Nephron (organoid): ENCODE data around the gene KIAA0040.

Source experiments
- H3K27ac Mint-ChIP-seq, 3 experiments: 2 replicates each; pipeline ENCODE4 v1.8.0; 2020; ENCODE audit warnings: mixed read lengths in 3 of 3, mild to moderate bottlenecking in 2 of 3, moderate library complexity in 1 of 3
- H3K27me3 Mint-ChIP-seq: 2 replicates; pipeline ENCODE4 v1.8.0; 2021; ENCODE audit warnings: low read depth, mild to moderate bottlenecking, moderate library complexity, mixed read lengths
- H3K36me3 Mint-ChIP-seq: 2 replicates; pipeline ENCODE4 v1.8.0; 2020; ENCODE audit warnings: low read depth, mixed read lengths
- H3K4me1 Mint-ChIP-seq: 2 replicates; pipeline ENCODE4 v1.8.0; 2020; ENCODE audit warnings: mixed read lengths
- H3K4me3 Mint-ChIP-seq, 3 experiments: 2 replicates each; pipeline ENCODE4 v1.8.0; 2020; ENCODE audit warnings: mild to moderate bottlenecking in 3 of 3, mixed read lengths in 3 of 3, moderate library complexity in 2 of 3
- H3K9me3 Mint-ChIP-seq: 2 replicates; pipeline ENCODE4 v1.8.0; 2020; ENCODE audit warnings: mixed read lengths
- TF ChIP-seq, protein P1 (sequence below), 3 experiments: fragments of 200-600 bp; sonication (generic); IDR thresholded peaks; one replicate each; pipeline ENCODE4 v1.5.0; 2021; ENCODE audit warnings: antibody characterized with exemption in 3 of 3; ENCODE audit not compliant: unreplicated experiment in 3 of 3

KIAA0040 gene

DNA sequence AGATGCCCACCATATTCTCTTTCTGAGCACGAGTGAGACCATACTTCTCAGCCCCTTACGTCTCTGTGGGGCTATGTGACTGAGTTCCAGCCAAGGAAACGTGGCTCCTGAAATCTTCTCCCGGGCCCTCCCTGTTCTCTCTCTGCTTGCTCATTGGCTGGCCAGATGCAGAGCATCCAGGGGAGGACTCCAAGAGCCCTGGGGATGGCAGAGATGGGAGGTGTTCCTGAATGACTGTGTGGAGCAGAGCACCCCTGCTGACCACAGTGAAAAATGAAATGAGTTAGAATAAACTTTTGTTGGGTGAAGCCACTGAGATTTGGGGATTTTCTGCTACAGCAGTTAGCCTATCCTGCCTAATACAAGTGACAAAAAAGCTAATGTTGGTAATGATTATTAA lies 23.8 kb downstream of the KIAA0040 start:
- Mint-ChIP-seq H3K27me3 (peaks cover 22% of the 10 kb centered on the region), H3K36me3 (no peaks in the 10 kb centered on the region), H3K9me3 (no peaks in the 10 kb centered on the region), H3K4me3 (no peak overlapping the region), H3K27ac (no peak overlapping the region), H3K4me1 (peaks cover 4% of the 10 kb centered on the region)
- TF ChIP-seq, protein P1, sequence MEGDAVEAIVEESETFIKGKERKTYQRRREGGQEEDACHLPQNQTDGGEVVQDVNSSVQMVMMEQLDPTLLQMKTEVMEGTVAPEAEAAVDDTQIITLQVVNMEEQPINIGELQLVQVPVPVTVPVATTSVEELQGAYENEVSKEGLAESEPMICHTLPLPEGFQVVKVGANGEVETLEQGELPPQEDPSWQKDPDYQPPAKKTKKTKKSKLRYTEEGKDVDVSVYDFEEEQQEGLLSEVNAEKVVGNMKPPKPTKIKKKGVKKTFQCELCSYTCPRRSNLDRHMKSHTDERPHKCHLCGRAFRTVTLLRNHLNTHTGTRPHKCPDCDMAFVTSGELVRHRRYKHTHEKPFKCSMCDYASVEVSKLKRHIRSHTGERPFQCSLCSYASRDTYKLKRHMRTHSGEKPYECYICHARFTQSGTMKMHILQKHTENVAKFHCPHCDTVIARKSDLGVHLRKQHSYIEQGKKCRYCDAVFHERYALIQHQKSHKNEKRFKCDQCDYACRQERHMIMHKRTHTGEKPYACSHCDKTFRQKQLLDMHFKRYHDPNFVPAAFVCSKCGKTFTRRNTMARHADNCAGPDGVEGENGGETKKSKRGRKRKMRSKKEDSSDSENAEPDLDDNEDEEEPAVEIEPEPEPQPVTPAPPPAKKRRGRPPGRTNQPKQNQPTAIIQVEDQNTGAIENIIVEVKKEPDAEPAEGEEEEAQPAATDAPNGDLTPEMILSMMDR (IDR thresholded peaks at IDR 0.05; ENCODE audit: unreplicated experiment in 3 of 3) = no peak

DNA sequence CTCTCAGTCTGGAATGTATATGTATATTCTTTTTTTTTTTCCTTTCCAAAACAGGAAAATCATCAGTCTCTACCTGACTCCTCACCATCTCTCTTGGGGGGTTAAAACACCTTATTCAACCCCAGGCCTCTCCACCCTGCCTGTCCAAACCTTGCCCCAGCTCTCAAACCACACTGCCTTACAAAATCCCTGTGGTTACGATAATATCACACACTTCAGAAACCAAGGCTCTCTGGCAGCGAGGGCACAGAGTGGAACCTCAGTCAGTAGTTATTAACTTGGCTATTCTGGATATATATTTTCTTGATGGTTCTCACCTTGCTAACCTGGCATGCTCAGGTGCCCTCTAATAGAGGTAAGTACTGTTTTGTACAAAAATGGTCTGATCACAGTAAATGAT lies 24.7 kb downstream of the KIAA0040 start:
- Mint-ChIP-seq H3K4me3 (no peak overlapping the region), H3K27me3 (peaks cover 22% of the 10 kb centered on the region), H3K9me3 (no peaks in the 10 kb centered on the region), H3K27ac (no peak overlapping the region), H3K4me1 (peaks cover 13% of the 10 kb centered on the region), H3K36me3 (no peaks in the 10 kb centered on the region)
- TF ChIP-seq, protein P1 (IDR thresholded peaks at IDR 0.05; ENCODE audit: unreplicated experiment in 3 of 3) = no peak

DNA sequence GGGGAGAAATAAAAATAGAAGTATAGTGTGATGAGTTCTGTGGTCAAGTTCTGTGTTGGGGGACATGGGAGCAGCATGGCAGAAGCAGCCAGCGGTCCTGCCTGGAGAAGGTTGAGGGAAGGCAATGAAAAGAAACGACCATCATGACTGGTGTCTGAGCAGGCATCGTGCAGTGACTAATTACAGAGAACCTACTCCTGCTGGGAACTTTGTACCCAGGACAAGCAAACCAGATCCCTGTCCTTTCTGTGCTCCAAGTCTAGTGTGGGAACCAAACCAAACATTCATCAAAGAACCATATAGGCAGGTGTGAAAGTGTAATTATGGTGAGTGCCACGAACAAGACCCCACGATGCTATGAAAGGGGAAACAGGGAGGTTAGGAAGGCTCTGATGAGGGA lies 25.8 kb downstream of the KIAA0040 start:
- H3K27ac Mint-ChIP-seq = no peak overlapping the region
- TF ChIP-seq, protein P1 (IDR thresholded peaks at IDR 0.05; ENCODE audit: unreplicated experiment in 3 of 3) = no peak
- H3K36me3 Mint-ChIP-seq = peaks cover under 1% of the 10 kb centered on the region
- H3K27me3 Mint-ChIP-seq = peaks cover 22% of the 10 kb centered on the region
- peaks cover 15% of the 10 kb centered on the region for H3K4me1 Mint-ChIP-seq
- no peak overlapping the region for H3K4me3 Mint-ChIP-seq
- no peaks in the 10 kb centered on the region for H3K9me3 Mint-ChIP-seq

DNA sequence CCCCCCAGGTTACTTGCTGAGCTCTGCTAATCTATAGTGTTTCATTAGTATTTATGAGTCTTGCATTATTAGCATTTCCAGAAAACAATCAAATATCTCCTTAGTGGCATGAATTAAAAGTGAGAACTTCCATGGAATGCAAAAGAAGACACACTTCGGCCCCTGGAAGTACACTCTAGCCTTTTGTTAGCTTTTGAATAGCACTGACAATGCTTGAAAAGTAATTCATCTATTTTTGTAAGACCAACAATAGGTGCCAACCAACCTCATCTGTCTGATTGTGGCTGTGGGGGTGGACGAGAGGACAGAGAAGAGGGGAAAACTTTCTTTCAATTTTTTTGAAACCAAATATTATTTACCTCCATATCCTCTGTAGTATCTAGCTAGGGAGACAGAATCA lies 27.8 kb downstream of the KIAA0040 start:
- Mint-ChIP-seq H3K4me3 (no peak overlapping the region), H3K9me3 (no peaks in the 10 kb centered on the region), H3K4me1 (peaks cover 15% of the 10 kb centered on the region), H3K27ac (no peak overlapping the region), H3K27me3 (peaks cover 17% of the 10 kb centered on the region), H3K36me3 (peaks cover 3% of the 10 kb centered on the region)
- TF ChIP-seq, protein P1 (IDR thresholded peaks at IDR 0.05; ENCODE audit: unreplicated experiment in 3 of 3) = no peak

DNA sequence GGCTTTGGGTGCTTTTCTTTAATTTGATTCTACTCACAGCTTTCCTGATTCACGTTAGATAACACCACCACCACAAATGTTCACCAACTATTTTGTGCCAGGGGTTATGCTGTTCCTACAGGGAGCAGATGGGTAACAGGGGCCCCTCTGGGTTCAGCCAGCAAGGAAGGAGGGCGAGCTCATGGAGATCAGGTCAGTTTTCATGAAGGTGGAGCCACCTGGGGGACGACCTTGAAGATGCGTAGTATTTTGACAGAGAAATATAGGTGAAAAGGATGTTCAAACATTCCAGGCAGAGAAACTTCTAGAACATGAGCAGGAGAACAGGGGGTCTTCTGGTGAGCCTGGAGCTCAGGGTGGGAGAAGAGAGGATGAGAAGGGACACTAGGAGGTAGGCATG lies 28.9 kb downstream of the KIAA0040 start:
- Mint-ChIP-seq H3K4me3 (no peak overlapping the region), H3K27me3 (peaks cover 17% of the 10 kb centered on the region), H3K9me3 (no peaks in the 10 kb centered on the region), H3K27ac (peak overlapping the region in 2 of 3 experiments; percentile 39 to 64), H3K4me1 (peaks cover 15% of the 10 kb centered on the region), H3K36me3 (peaks cover 3% of the 10 kb centered on the region)
- TF ChIP-seq, protein P1 (IDR thresholded peaks at IDR 0.05; ENCODE audit: unreplicated experiment in 3 of 3) = no peak

DNA sequence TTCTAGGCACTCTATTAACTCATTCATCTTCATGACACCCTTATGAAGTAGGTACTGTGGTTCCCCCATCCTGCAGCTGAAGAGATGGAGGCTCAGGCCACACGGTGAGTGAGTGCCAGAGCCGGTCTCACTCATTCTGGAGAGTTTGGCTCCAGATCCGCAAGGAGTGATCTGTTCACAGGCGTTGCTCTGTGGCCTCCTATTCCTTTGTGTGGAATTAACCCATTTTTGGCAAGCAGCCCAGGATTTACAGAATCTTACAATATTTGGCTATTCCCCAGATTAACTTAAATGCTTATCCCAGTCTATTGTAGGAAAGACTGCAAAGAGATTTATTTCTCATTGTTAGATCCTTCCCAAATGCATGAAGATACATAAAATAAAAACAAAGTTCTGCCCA lies 29.6 kb downstream of the KIAA0040 start:
- H3K4me3 Mint-ChIP-seq = no peak overlapping the region
- peak overlapping the region in 2 of 3 experiments; percentile 39 to 64 for H3K27ac Mint-ChIP-seq
- no peaks in the 10 kb centered on the region for H3K9me3 Mint-ChIP-seq
- TF ChIP-seq, protein P1 (IDR thresholded peaks at IDR 0.05; ENCODE audit: unreplicated experiment in 3 of 3) = no peak
- H3K36me3 Mint-ChIP-seq = peaks cover 3% of the 10 kb centered on the region
- H3K27me3 Mint-ChIP-seq = peaks cover 17% of the 10 kb centered on the region
- peaks cover 15% of the 10 kb centered on the region for H3K4me1 Mint-ChIP-seq
